ENCODE measurements around the gene IKBKG. TPM values are rescaled to one million over a fixed set of nuclear protein-coding genes. Genes with fewer than 3 reads are reported as not detected.
"Not testable (repeated sequence)": the region's sequence is repeated elsewhere in the genome, so short reads cannot be mapped to it uniquely, and the experiment has no call there.

Gene IKBKG
- polyA plus RNA-seq, 4 donors: 15.2 to 20.1 (median 16.7) TPM

GRCh38 chrX:154525606-154526490 is 21.6 kb upstream of the IKBKG start:
- no peak for DNase-seq (ENCODE audit: low read depth in 4 of 4, low spot score in 3 of 4)

- DNase-seq (ENCODE audit: low read depth in 4 of 4, low spot score in 3 of 4): peak in 2 of 4 donors; percentile 59 to 63
Measured at GRCh38 chrX:154526901-154527675, 20.3 kb upstream of the IKBKG start.

GRCh38 chrX:154529206-154529612 is 18.2 kb upstream of the IKBKG start:
- no peak for DNase-seq (ENCODE audit: low read depth in 4 of 4, low spot score in 3 of 4)

- no peak for DNase-seq (ENCODE audit: low read depth in 4 of 4, low spot score in 3 of 4)
Measured at GRCh38 chrX:154530286-154530685, 17.1 kb upstream of the IKBKG start.

- DNase-seq (ENCODE audit: low read depth in 4 of 4, low spot score in 3 of 4): no peak
Measured at GRCh38 chrX:154531626-154532025, 15.8 kb upstream of the IKBKG start.

GRCh38 chrX:154532690-154533089 is 14.7 kb upstream of the IKBKG start:
- DNase-seq (ENCODE audit: low read depth in 4 of 4, low spot score in 3 of 4): no peak

GRCh38 chrX:154534526-154535322 is 12.7 kb upstream of the IKBKG start:
- peak in 2 of 4 donors; percentile 51 to 68 for DNase-seq (ENCODE audit: low read depth in 4 of 4, low spot score in 3 of 4)

- no peak for DNase-seq (ENCODE audit: low read depth in 4 of 4, low spot score in 3 of 4)
Measured at GRCh38 chrX:154535892-154536291, 11.5 kb upstream of the IKBKG start.

- DNase-seq (ENCODE audit: low read depth in 4 of 4, low spot score in 3 of 4): no peak
Measured at GRCh38 chrX:154539077-154539476, 8.3 kb upstream of the IKBKG start.

- not testable (repeated sequence) for DNase-seq (ENCODE audit: low read depth in 4 of 4, low spot score in 3 of 4)
Measured at GRCh38 chrX:154540365-154540764, 7.1 kb upstream of the IKBKG start.

- no peak for DNase-seq (ENCODE audit: low read depth in 4 of 4, low spot score in 3 of 4)
Measured at GRCh38 chrX:154540897-154541535, 6.4 kb upstream of the IKBKG start.

GRCh38 chrX:154541589-154541895 is 5.9 kb upstream of the IKBKG start:
- no peak for DNase-seq (ENCODE audit: low read depth in 4 of 4, low spot score in 3 of 4)

GRCh38 chrX:154541896-154542722 is 5.3 kb upstream of the IKBKG start:
- DNase-seq (ENCODE audit: low read depth in 4 of 4, low spot score in 3 of 4): no peak

- no peak for DNase-seq (ENCODE audit: low read depth in 4 of 4, low spot score in 3 of 4)
Measured at GRCh38 chrX:154542723-154543424, 4.5 kb upstream of the IKBKG start.

GRCh38 chrX:154545673-154546274 is 1.6 kb upstream of the IKBKG start:
- no peak for DNase-seq (ENCODE audit: low read depth in 4 of 4, low spot score in 3 of 4)

- peak in 3 of 4 donors; percentile 24 to 52 (median 45) for DNase-seq (ENCODE audit: low read depth in 4 of 4, low spot score in 3 of 4)
Measured at GRCh38 chrX:154546354-154547244, 821 bp upstream of the IKBKG start, which contains the start of gene G6PD. G6PD (minus strand) TSS chrX:154546846; CDS start chrX:154546155, 691 bp downstream.

- DNase-seq (ENCODE audit: low read depth in 4 of 4, low spot score in 3 of 4): no peak
Measured at GRCh38 chrX:154548028-154548316, 552 bp downstream of the IKBKG start.

- no peak for DNase-seq (ENCODE audit: low read depth in 4 of 4, low spot score in 3 of 4)
Measured at GRCh38 chrX:154549766-154550165, 2.3 kb downstream of the IKBKG start.

Measured in right renal pelvis (tissue), 4 donors.